OCI-LY7 (cell line): ENCODE data around the gene ST6GAL1.
"Not testable (repeated sequence)": the region's sequence is repeated elsewhere in the genome, so short reads cannot be mapped to it uniquely, and the experiment has no call there.

ENCODE experiments used
- EZH2phosphoT487 ChIP-seq: fragments of 200-600 bp; sonication (generic); IDR thresholded peaks from 2 replicates; pipeline ENCODE4 v1.6.1; 2018; ENCODE audit warnings: low read depth, borderline replicate concordance, mild to moderate bottlenecking, mixed run types, antibody characterized with exemption, low read length, moderate library complexity, mixed read lengths
- TF ChIP-seq, protein P1 (sequence below): fragments of 200-600 bp; sonication (generic); conservative IDR thresholded peaks from 2 replicates; pipeline ENCODE4 v1.5.1; 2014; ENCODE audit warnings: mild to moderate bottlenecking, antibody characterized with exemption, low read length, moderate library complexity, mixed read lengths

DNA sequence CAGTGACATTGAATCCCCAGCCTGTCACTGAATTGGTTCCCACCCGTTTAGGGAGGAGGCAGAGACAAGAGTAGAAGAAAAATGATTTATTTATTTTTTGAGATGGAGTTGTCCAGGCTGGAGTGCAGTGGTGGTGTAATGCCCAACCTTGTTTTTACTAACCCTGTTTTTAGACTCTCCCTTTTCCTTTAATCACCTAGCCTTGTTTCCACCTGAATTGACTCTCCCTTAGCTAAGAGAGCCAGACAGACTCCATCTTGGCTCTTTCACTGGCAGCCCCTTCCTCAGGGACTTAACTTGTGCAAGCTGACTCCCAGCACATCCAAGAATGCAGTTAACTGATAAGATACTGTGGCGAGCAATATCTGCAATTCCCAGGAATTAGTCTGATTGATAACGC, 80.1 kb downstream of the ST6GAL1 start:
- TF ChIP-seq, protein P1, sequence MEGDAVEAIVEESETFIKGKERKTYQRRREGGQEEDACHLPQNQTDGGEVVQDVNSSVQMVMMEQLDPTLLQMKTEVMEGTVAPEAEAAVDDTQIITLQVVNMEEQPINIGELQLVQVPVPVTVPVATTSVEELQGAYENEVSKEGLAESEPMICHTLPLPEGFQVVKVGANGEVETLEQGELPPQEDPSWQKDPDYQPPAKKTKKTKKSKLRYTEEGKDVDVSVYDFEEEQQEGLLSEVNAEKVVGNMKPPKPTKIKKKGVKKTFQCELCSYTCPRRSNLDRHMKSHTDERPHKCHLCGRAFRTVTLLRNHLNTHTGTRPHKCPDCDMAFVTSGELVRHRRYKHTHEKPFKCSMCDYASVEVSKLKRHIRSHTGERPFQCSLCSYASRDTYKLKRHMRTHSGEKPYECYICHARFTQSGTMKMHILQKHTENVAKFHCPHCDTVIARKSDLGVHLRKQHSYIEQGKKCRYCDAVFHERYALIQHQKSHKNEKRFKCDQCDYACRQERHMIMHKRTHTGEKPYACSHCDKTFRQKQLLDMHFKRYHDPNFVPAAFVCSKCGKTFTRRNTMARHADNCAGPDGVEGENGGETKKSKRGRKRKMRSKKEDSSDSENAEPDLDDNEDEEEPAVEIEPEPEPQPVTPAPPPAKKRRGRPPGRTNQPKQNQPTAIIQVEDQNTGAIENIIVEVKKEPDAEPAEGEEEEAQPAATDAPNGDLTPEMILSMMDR = not testable (repeated sequence)
- not testable (repeated sequence) for TF ChIP-seq EZH2phosphoT487
